Measurements from ENCODE around the gene WFDC13. TPM values are rescaled to one million over a fixed set of nuclear protein-coding genes. Genes with fewer than 3 reads are reported as not detected.

WFDC13 gene
- total and polyA plus RNA-seq, 2 donors (not counting 1 experiment from before 2014, with no cell fraction given), result not detected

DNA sequence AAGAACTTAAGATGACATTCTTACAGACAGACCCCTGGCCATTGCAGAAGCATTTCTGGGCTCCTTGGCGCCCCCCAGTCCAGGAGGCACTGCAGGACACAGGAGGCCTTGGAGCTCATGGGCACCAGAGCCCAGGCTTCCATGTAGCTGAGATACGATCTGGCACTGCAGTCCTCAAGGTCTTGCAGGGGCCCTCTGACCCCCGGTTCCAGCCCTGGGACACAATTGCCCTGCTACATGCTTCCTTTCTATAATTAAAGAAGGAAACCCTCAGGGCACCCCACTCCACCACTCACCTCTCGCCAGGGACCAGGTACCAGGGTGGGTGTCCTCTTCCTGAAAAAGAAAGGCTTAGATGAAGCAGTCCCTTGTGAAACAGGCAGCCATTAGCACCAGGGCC, 56.3 kb downstream of the WFDC13 start:
- Mint-ChIP-seq H3K4me1 (no peaks in the 10 kb centered on the region), H3K9me3 (ENCODE audit: insufficient read depth) (peaks cover 5% of the 10 kb centered on the region), H3K27ac (no peak overlapping the region), H3K4me3 (no peak overlapping the region), H3K27me3 (peaks cover 13% of the 10 kb centered on the region)
- ChIA-PET POLR2A (no interaction called here), CTCF (interaction anchor here (0.7 kb wide), 1 partner anchor 13 kb away, joined by 3 read pairs; no protein-coding TSS in a partner anchor)
- Histone ChIP-seq H3K36me3 (replicated peaks in 1 of 2; ENCODE audit: control extremely low read depth in 1 of 2, control insufficient read depth in 1 of 2, extremely low read depth in 1 of 2, insufficient read depth in 2 of 2, low read length in 1 of 2) (no peaks in the 10 kb centered on the region), H2AFZ (ENCODE audit: insufficient read depth, low read depth, low read length, poor library complexity, severe bottlenecking) (no peak overlapping the region), H4K20me1 (ENCODE audit: control insufficient read depth, insufficient read depth, low read length, poor library complexity, severe bottlenecking) (no peaks in the 10 kb centered on the region), H3K27me3 (replicated peaks in 1 of 4; ENCODE audit: control extremely low read depth in 1 of 4, control insufficient read depth in 3 of 4, insufficient read depth in 4 of 4, low read length in 3 of 4) (no peaks in the 10 kb centered on the region), H3K4me3 (ENCODE audit: control extremely low read depth in 1 of 5, extremely low read depth in 1 of 5, insufficient read depth in 1 of 5, low read depth in 2 of 5, low read length in 4 of 5) (no peak overlapping the region), H3K4me2 (replicated peaks; ENCODE audit: low read depth, low read length, poor library complexity, severe bottlenecking) (no peak overlapping the region), H3K27ac (ENCODE audit: low read length in 2 of 2) (no peak overlapping the region), H3K79me2 (ENCODE audit: control insufficient read depth, insufficient read depth, low read length) (no peaks in the 10 kb centered on the region), H3K4me1 (ENCODE audit: control insufficient read depth in 2 of 2, insufficient read depth in 2 of 2, low read length in 2 of 2) (no peaks in the 10 kb centered on the region), H3K9me3 (ENCODE audit: control extremely low read depth in 1 of 3, control insufficient read depth in 2 of 3, insufficient read depth in 1 of 3, low read length in 2 of 3) (peaks cover 0 to 4% (median 1%) of the 10 kb centered on the region in 3 donors), H3K9ac (ENCODE audit: low read length) (no peak overlapping the region)
- ATAC-seq (ENCODE audit: low read depth), result no peak
- 88% methylated on average over 4 of the region's 4 CpGs for WGBS (ENCODE audit: insufficient coverage)
- intact Hi-C loops (cut with micrococcal nuclease), result no loop called here
- no peak for DNase-seq
- TF ChIP-seq CTCF (IDR thresholded peaks at IDR 0.05), result no peak
- TF ChIP-seq EZH2 (IDR thresholded peaks at IDR 0.05; ENCODE audit: borderline replicate concordance, insufficient read depth, low read depth, low read length, poor library complexity, severe bottlenecking), result no peak

Small RNAs within 50 kb of the gene (small RNA-seq; reads per million reads assigned to genes)
- gene MIR3617 (ENCODE audit: insufficient read length, low read depth, low replicate concordance) (not detected), gene SPINT5P (ENCODE audit: insufficient read length, low read depth, low replicate concordance) (not detected)

Other genes with a start within 250 kb of the WFDC13 start
- gene WFDC2, start 232.3 kb upstream of the WFDC13 start, total RNA-seq, result 1.0 TPM in 1 of 2 replicates, not detected in the other
- 0.81 TPM in 1 of 2 replicates, not detected in the other for gene WFDC2, start 232.3 kb upstream of the WFDC13 start, polyA plus RNA-seq
- not detected in 2 replicates for gene SPINT3, start 186.4 kb upstream of the WFDC13 start, total RNA-seq
- gene SPINT3, start 186.4 kb upstream of the WFDC13 start, polyA plus RNA-seq, result not detected in 2 replicates
- gene WFDC6, start 162.6 kb upstream of the WFDC13 start, total RNA-seq, result not detected in 2 replicates
- gene WFDC6, start 162.6 kb upstream of the WFDC13 start, polyA plus RNA-seq, result not detected in 2 replicates
- gene EPPIN, start 154.6 kb upstream of the WFDC13 start, total RNA-seq, result not detected in 2 replicates
- not detected in 2 replicates for gene EPPIN, start 154.6 kb upstream of the WFDC13 start, polyA plus RNA-seq
- not detected in 2 replicates for gene WFDC8, start 122.8 kb upstream of the WFDC13 start, total RNA-seq
- not detected in 2 replicates for gene WFDC8, start 122.8 kb upstream of the WFDC13 start, polyA plus RNA-seq
- gene WFDC10A, start 72.3 kb upstream of the WFDC13 start, total RNA-seq, result not detected in 2 replicates
- not detected in 2 replicates for gene WFDC10A, start 72.3 kb upstream of the WFDC13 start, polyA plus RNA-seq
- not detected in 2 replicates for gene WFDC9, start 70.8 kb upstream of the WFDC13 start, total RNA-seq
- not detected in 2 replicates for gene WFDC9, start 70.8 kb upstream of the WFDC13 start, polyA plus RNA-seq
- not detected in 2 replicates for gene WFDC11, start 31.8 kb upstream of the WFDC13 start, total RNA-seq
- gene WFDC11, start 31.8 kb upstream of the WFDC13 start, polyA plus RNA-seq, result not detected in 2 replicates
- gene WFDC10B, start 3.0 kb downstream of the WFDC13 start, total RNA-seq, result not detected in 2 replicates
- gene WFDC10B, start 3.0 kb downstream of the WFDC13 start, polyA plus RNA-seq, result 0.30 TPM in 1 of 2 replicates, not detected in the other
- gene SPINT4, start 20.3 kb downstream of the WFDC13 start, total RNA-seq, result not detected in 2 replicates
- gene SPINT4, start 20.3 kb downstream of the WFDC13 start, polyA plus RNA-seq, result not detected in 2 replicates
- gene WFDC3, start 89.8 kb downstream of the WFDC13 start, total RNA-seq, result not detected in 2 replicates
- 0.26 TPM in 1 of 2 replicates, not detected in the other for gene WFDC3, start 89.8 kb downstream of the WFDC13 start, polyA plus RNA-seq
- 20.1 and 27.3 TPM in 2 replicates for gene DNTTIP1, start 89.9 kb downstream of the WFDC13 start, total RNA-seq
- gene DNTTIP1, start 89.9 kb downstream of the WFDC13 start, polyA plus RNA-seq, result 20.9 and 25.3 TPM in 2 replicates
- 0.54 TPM in 1 of 2 replicates, not detected in the other for gene UBE2C, start 110.6 kb downstream of the WFDC13 start, total RNA-seq
- 0.95 and 2.4 TPM in 2 replicates for gene UBE2C, start 110.6 kb downstream of the WFDC13 start, polyA plus RNA-seq
- gene TNNC2, start 125.3 kb downstream of the WFDC13 start, total RNA-seq, result 0.46 TPM in 1 of 2 replicates, not detected in the other
- 0.33 and 2.4 TPM in 2 replicates for gene TNNC2, start 125.3 kb downstream of the WFDC13 start, polyA plus RNA-seq
- 1.7 and 2.4 TPM in 2 replicates for gene SNX21, start 131.8 kb downstream of the WFDC13 start, total RNA-seq
- 0.95 and 2.2 TPM in 2 replicates for gene SNX21, start 131.8 kb downstream of the WFDC13 start, polyA plus RNA-seq
- gene ACOT8, start 155.4 kb downstream of the WFDC13 start, total RNA-seq, result 27.1 and 32.4 TPM in 2 replicates
- 43.1 and 64.7 TPM in 2 replicates for gene ACOT8, start 155.4 kb downstream of the WFDC13 start, polyA plus RNA-seq
- 7.1 and 7.8 TPM in 2 replicates for gene ZSWIM3, start 155.6 kb downstream of the WFDC13 start, total RNA-seq
- gene ZSWIM3, start 155.6 kb downstream of the WFDC13 start, polyA plus RNA-seq, result 3.0 and 4.0 TPM in 2 replicates
- gene ZSWIM1, start 179.2 kb downstream of the WFDC13 start, total RNA-seq, result 15.7 and 18.5 TPM in 2 replicates
- gene ZSWIM1, start 179.2 kb downstream of the WFDC13 start, polyA plus RNA-seq, result 2.8 and 5.4 TPM in 2 replicates
- gene SPATA25, start 185.6 kb downstream of the WFDC13 start, total RNA-seq, result 2.4 and 2.9 TPM in 2 replicates
- gene SPATA25, start 185.6 kb downstream of the WFDC13 start, polyA plus RNA-seq, result 2.5 and 2.9 TPM in 2 replicates
- gene NEURL2, start 189.2 kb downstream of the WFDC13 start, total RNA-seq, result 4.1 and 5.4 TPM in 2 replicates
- 1.6 and 3.3 TPM in 2 replicates for gene NEURL2, start 189.2 kb downstream of the WFDC13 start, polyA plus RNA-seq
- 100 and 113 TPM in 2 replicates for gene CTSA, start 189.3 kb downstream of the WFDC13 start, total RNA-seq
- 83.4 and 107 TPM in 2 replicates for gene CTSA, start 189.3 kb downstream of the WFDC13 start, polyA plus RNA-seq
- gene PLTP, start 210.1 kb downstream of the WFDC13 start, total RNA-seq, result 1.4 and 1.7 TPM in 2 replicates
- gene PLTP, start 210.1 kb downstream of the WFDC13 start, polyA plus RNA-seq, result 2.0 and 4.0 TPM in 2 replicates
- gene PCIF1, start 232.6 kb downstream of the WFDC13 start, total RNA-seq, result 78.9 and 79.2 TPM in 2 replicates
- gene PCIF1, start 232.6 kb downstream of the WFDC13 start, polyA plus RNA-seq, result 70.0 and 74.2 TPM in 2 replicates

All from B cell (primary cell).